ENCODE measurements around the gene CCER1.

The CCER1 gene

DNA sequence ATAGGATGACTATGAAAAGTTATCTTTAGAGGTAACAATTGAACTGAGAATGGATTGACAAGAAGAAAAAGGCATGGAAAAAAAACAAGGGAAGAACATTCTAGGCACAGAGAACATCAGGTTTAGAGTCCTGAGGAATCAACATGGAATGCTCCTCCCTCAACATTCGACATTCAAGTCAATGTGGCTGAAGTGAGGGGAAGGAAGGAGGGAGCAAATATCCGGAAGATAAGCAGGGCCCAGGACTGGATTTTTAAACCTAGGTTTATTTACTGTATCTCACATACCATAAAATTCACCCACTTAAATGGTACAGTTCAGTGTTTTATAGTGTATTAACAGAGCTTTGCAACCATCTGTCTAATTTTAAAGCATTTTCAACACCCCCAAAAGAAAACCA lies 9.6 kb upstream of the CCER1 start:
- no peak for DNase-seq

DNA sequence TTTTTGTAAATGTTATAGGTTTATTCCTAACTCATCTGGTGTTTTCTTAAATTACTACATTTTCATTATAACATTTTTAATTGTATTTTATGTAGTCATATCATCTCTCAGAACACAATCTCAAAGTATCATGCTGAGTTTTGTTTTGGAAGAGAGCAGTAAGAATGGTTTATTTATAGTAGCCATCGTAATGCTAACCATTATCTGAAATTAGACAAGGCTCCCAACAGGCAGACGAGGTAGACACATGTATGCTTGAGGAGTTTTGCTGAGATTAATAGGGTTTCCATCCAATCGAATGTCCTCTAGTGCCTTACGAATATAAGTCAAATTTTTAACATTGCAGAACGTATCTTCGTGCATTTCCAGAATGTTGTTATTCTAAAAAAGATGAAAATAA lies 9.0 kb upstream of the CCER1 start:
- no peak for DNase-seq

DNA sequence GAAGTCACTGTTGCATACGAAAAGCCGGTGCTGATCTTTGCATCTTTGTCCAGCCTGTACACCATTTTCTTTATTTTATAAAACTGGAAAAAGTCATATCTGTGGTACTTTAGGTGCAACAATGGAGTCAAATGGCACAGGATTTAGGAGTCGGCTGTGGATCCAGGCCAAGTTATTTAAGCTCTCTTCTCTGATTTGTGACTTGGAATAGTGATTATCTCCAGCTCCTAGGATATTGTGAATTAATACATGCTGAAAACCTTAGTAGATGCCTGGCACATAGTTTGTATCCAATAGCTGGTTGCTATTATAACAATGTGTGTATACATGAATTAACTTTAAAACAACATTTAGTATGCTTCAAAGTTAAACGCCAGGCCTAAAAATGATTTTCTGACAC lies 6.2 kb upstream of the CCER1 start:
- no peak for DNase-seq

DNA sequence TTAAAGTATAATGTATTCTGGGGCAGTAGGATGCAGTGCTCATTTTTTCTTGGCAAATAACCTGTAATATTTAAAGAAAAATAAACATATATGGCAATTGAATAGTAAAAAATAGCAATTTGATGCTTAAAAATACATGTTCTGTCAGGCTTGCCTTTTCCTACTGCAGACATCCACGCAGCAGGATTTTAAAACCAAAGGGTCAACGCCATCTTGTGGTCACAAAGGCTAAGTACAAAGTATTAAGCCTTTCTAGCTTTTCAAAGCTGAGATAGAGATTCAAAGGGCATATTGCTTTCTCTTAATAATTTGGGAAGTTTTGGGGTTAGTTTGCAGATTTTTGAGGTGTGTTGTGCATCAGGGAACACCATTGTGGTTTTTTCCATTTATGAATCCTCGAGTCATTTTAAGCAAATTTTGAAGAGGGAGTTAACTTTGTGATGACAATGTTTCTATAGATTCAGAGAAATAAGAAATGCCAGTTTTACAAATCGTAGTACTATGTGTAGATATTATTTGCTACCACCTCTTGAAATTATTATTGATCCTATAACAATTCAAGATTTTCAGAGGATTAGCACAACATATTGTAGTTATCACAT lies 4.7 kb upstream of the CCER1 start:
- DNase-seq, result peak; percentile 18

DNA sequence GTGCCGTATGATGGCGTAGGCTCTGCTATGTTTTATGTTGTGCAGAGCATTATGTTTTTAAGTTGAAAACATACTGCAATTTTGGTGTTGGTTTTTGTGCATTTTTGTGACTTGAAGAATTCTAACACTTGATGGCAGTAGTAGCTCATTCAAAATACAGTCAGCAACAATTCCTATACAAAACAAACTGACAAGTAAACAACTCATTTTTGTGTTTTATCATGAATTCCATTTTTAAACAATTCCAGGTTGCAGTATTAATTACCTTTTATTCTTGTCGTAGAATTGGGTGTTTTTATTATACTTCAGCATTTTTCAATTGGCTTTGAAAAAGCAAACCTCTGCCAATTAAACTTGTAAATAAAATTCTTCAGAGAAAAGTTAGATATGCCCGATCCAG lies 4.1 kb upstream of the CCER1 start:
- DNase-seq, result no peak

DNA sequence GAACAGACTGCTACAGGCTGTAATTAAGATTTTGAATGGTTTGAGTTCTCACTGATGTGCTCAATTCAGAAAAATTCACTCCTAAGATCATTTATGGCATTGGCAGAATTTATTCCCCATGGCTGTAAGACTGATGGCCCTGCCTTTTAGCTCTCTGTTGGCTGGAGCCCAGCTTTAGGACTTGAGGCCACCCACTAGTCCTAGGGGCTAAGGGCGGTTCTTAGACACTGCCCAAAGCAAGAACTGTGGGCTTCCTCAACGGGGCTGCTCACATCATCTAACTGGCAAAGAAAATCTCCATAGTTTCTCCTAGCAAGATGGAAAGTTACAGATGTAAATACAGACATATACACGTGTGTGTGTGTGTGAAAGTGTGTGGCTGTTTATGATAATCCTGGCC lies 3.4 kb upstream of the CCER1 start:
- no peak for DNase-seq

DNA sequence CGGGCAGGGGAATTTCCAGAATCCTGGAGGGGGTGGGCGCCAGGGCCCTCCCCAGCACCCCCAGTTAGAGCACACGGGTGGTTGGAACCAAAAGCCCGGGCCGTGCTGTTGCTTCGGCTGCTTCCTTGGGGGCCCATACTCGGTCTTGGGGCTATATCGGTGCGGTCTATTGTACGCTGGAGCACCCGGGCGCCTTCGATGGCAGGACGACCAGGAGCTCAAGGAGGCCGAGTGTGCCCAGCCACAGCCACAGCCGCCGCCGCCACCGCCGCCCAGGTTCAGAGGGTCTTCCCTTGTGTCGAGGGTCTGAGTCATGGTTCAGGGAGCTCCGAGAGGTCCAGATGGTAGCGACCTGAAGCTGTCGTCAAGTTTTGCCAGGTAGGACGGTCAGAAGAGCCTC lies 548 bp downstream of the CCER1 start:
- DNase-seq, result no peak

DNA sequence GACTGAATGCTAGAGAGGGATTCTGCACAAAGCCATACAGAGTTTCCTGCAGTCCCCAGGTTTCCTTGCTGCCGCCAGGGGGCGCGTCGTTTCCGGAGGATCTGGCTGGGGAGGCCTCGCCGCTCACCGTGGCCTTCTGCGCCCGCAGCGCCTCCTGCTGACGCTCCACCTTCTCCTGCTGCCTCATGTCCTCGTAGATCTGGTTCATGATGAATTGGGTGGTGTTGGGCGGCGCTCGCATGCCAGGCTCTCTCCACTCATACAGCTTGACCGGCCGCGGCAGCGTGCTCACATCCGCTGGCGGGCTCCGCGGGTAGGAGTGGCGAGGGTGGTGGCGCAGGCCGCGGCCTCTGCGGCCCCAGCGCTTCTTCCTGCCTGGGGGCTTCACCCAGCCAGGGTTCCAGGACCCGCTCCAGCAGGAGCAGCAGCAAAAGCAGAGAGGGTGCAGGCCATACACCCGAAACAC lies 987 bp downstream of the CCER1 start:
- DNase-seq, result no peak

DNA sequence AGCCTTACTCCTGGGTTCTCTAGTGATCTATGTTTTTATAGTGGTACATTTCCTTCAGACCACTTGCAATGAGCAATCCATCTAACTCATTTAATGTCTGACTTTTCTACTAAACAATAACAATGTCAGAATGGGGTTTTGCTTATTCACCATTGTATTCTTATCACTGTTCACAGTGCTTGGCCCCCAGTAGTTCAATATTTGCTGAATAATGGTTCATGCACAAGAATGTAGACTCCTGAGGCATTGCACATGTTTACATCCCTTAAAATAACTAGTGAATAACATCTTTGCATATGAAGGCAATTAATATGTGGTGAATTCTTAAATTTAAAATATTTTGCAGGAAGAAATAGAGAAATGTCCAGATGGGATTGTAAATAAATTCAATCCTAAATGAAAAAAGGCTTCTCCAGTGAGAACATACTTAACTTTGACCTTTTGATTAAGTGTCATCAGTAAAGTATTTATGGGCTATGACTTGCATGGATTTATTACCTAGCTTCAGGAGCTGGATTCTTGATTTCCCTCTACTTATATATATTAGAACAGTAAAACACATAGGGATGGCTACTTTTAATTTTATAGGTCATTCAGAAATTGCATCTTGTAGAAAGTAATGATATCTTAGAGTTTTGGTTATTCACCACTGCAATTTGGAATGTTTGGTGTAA lies 3.4 kb downstream of the CCER1 start:
- DNase-seq, result no peak

DNA sequence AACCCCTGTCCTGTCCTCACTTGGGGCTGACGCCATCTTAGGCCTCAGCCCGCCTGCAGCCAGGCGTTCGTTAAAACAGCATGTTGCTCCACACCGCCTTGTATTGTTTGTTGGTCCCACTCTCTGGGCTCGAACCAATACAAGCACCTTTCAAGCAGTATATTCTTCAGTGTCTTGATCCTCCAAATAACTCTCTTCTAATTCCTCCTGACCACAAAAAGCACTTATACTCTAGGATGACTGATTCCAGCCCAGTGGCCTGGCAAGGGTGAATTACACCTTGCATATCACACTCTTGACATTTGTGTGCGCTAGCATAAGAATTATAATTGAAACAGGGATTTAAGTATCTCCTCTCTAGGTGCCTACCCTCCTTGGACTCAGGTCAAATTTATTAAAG lies 7.1 kb downstream of the CCER1 start:
- DNase-seq, result no peak

DNA sequence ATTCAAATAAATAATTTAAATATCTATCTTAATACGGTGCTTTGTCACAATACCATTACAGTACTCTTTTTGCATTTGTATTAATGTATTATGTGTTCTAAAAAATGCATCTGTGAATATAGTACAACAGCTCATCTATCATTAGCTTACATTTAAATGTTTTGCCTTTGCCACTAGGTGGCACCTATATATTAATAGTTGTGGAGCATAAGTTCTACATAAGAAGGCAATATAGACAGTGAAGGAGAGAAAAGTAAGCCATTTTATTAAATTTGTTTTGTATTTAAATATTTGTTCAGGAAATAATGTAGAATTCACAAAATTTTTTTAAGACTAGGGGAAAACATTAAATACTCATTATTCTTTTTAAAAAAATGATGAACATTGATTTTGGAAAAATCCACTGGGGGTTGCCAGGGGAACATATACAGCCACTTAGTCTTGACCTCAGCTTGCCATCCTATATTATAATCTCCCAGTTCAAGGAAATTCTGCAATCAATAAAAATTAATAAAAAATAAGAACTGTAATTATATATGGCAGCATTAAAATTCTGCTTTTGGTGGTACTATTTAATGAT lies 9.8 kb downstream of the CCER1 start:
- DNase-seq, result no peak

DNA sequence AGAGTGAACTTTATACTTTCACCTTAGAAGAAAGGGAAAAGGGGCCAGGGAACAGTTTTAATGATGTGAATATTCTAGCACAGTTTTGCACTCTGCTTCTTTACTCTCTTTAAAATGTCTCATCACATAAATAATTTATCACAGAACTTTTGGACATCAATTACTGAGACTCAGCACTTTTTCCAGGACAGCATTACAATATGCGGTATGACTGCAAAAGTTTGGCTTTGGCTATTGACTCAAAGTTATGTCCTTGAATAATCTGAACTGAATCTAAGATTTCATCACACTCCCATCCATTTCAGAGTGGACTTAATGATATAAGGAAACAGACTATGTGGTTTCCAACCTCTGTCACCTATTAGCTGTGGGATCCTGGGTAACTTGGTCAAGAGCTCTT lies 11.7 kb downstream of the CCER1 start:
- DNase-seq, result no peak

DNA sequence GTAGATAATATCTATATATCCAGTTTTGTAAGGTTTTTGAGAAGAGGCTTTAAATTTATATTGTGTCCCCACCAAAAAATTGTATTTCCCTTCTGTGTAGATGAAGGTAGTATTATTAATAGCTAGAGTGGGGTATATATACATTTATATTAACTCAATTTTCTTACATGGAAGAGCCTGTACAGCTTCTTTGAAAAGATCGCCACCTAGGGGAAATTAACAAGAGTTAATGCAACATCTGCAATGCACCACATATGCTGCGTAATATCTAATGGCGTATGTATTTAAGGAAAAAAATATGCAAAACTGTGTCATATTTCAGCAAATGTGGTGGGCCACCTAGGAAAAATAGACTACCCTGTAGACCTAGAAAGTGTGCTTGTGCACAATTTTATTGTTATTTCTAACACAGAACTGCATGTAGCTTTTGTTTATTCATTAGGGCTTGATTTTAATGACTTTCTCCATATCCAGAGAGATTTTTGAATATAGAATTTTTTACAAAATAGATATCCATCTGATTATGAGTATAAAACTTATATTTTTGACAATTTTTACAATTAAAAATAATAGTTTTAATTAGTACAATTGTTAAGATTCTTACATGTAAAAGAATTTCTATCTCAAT lies 14.0 kb downstream of the CCER1 start:
- DNase-seq, result peak; percentile 1

DNA sequence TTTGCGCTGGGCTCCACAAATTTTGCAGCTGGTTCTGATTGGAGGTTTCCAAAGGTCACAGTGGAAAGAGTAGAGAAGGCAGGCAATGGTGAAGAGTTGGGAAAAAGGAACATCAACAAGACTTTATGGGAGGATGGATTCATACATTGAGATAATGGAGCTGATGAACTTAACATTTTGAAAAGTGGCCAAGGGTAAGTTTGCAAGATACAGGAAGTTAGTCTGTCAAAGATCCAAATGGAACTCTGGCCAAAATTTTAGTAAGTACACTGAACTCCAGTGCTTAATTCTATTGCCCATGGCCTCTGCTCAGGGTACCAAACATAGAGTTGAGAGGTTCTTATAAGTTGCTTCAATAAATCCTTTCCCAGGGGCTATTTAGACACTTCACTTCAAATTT lies 15.6 kb downstream of the CCER1 start:
- no peak for DNase-seq

DNA sequence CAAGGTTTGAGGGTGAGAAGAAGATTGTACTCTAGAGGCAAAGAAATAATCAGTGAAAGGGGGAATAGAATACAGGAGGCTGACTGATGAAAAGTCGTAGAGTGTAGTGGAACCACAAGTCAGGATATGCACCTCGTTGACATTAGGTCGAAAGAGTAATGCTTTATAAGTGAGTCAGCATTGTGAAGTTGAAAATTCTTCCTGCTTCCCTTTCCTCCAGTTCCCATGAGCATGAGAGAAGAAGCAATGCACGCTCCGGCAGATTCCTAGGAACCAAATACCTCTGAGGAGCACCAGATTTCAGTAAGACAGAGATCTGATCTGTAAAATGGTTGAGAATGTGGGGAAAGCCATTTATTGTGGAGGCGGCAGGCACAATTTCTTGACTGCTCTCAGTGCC lies 16.5 kb downstream of the CCER1 start:
- DNase-seq, result no peak

DNA sequence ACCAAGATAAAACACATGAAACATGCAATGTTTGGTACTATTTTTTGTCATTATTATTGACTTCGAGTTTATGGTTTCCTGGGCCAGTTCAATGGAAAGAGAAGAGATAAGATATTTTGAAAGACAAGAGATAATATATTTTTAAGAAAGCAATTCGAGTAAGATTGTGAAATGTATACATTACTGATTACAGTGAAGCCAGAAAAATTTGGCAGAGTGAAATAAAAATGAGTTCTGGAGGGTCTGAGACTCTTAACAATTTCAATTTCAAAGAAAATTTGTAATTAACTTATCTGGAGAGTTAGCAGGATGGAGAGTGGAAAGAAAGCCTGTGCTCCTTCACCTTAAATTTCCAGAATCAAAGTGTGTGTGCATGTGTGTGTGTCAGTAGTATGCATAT lies 17.3 kb downstream of the CCER1 start:
- no peak for DNase-seq

DNA sequence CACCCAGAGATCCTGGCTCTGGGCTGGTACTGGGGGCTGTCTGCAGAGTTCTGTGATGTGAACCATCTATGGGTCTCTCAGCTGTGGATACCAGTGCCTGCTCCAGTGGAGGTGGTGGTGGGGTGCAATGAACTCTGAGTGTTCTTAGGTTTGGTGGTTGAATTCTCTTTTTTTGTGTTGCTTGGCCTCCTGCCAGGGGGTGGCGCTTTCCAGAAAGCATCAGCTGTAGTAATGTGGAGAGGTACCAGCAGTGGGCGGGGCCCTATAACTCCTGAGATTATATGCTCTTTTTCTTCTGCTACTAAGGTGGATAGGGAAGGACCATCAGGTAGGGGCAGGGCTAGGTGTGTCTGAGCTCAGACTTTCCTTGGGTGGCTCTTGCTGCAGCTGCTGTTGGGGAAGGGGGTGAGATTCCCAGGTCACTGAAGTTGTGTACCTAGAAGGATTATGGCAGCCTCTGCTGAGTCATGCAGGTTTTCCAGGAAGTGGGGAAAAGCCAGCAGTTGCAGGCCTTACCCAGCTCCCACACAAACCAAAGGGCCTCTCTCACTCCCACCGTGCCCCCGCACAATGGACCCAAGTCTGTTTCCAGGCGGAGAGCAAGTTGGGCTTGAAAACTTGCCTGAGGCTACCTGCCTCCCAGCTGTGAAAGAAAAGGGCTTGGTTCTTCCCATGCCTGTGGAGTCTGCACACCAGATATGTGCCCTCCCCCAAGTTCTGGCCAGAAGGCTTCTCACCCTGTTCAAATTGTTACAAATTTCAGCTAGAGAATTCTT lies 18.6 kb downstream of the CCER1 start:
- no peak for DNase-seq

DNA sequence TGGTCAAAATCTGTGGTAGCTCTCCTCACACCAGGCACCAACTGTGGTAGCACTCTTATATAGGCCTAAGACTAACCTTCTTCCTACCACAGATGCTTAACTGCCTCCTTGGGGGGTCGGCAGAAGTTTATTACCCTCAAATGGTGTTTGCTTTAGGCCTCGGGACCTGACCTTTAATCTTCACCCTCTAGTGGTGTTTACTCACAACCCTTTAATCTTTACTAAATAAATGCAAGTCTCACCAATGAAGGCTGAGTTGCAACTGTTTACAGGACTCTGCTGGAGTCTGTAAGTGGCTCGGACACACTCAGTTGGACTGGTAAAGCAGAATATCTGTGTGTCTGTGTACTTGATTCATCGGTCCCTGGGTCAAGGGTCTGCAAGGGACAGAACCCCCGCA lies 29.4 kb downstream of the CCER1 start:
- DNase-seq, result no peak

DNA sequence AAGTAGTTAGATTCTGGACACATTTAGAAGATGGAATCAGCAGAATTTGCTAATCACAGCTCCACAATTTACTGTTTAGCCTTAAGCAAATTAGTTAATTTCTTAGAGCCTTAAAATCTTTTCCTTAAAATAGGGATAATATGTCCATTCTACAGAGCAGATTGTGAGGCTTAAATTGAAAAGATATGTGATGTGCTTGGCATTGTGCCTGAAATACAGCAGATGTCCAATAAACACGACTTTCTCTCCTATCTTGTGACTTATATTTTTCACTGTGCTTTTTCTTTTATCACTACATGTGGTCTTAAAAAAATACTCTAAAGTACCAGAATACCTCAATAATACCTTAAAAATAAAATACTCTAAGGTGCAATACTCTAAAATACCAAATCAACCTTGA lies 30.6 kb downstream of the CCER1 start:
- no peak for DNase-seq

DNA sequence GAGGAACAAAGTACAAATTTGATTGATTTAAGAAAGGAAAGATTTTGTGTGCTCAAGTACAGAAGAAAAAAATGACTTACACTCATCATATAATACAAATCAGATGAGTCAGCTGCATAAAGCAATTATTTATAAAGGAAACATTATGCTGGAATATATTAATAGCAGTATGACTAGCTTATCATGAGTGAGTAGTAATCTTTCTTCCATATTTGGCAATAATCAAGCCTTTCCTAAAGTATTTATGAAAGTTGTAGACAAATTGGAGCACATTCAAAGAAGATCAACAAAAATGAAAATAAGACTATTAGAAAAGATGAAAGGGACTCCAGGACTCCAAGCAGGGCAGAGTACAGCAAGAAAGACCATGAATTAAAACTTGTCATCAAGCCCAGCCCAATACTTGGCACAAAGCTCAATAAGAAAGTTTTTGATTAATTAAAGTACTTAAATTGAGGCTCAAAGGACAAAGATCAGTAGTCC lies 32.8 kb downstream of the CCER1 start:
- no peak for DNase-seq

DNA sequence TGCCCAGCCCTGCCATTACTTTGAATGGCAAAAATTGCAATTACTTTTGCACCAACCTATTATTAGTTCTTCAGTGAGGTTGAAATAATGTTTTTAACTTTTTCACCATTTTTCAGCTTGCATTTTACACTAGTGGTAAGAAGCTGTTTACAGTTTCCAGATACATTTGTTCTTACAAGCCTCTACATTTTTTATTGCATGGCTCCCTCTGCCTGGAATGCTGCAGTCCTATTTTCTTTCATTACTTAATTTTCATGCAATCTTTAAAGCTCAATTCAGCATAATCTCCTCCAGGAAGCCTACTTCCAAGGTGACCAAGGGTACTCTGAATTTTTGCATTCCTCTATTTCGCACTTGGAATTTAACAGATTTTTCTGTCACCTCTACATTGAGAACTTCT lies 33.4 kb downstream of the CCER1 start:
- DNase-seq, result no peak

DNA sequence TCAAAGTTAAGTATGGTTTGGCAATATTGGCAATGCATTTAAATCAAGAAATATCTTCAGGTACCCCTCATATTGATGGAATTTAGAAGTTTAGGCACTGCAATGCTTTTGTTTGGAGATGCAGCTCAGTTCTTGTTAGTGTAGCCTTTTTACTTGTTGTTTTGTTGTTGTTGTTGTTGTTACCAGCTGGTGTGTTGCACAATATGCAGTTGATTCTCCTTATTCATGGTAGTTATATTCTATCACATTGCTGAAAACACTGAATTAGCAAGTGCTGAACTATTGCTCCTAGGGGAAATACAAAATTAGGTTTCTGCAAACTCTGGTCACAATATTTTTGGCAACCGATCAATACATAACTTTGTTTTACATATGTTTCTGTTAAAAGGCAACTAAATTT lies 34.8 kb downstream of the CCER1 start:
- DNase-seq, result no peak

DNA sequence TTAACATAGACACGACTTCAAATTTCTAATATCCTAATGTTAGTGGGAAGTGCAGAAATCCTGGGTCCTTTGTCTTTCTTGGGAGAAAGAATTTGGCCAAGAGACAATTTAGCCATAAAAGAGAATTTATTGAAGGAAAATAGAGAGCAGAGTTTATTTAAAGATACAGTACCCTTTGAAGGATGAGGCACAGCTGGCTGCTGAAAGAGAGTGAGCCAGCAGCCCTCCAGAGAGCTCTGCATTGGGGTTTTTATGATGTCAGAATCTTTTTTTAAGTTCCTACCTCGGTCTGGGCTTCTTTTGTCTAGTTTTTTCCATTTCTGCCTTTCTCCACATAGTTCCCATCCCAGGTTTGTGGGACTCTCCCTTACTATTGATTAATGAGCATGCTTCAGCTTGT lies 37.5 kb downstream of the CCER1 start:
- no peak for DNase-seq

Data from GDM1 (cell line).